HEK293 (cell line): ENCODE results near the gene NAA80.
"Not testable (repeated sequence)": the region's sequence is repeated elsewhere in the genome, so short reads cannot be mapped to it uniquely, and the experiment has no call there.

Experiments
- CTCF ChIA-PET: fragments of 350-600 bp; formaldehyde crosslinking; extraction: SDS; loops from one replicate; lab custom pipeline; 2021; ENCODE audit warnings: antibody characterized with exemption; lab: Yijun Ruan, JAX
- POLR2A ChIA-PET: fragments of 300-600 bp; formaldehyde crosslinking; extraction: SDS; loops from one replicate; lab custom pipeline; 2020; ENCODE audit warnings: antibody characterized with exemption, inconsistent platforms; lab: Yijun Ruan, JAX
- H3K27ac ChIP-seq: fragments of 200-500 bp; sonication (Bioruptor generic); 2 replicates; pipeline ENCODE4 v1.5.1; 2014; ENCODE audit warnings: low read depth, low read length, control low read depth, inconsistent platforms; ENCODE audit errors: extremely low read depth
- H3K36me3 ChIP-seq, 2 experiments: fragments of 200-500 bp in 1 of 2; sonication (Bioruptor generic) in 1 of 2; 1 replicate in 1 of 2; 2 replicates in 1 of 2; pipeline ENCODE4 v1.5.1; 2014 to 2017; ENCODE audit warnings: inconsistent platforms in 2 of 2, low read length in 2 of 2; ENCODE audit not compliant: control insufficient read depth in 2 of 2, insufficient read depth in 1 of 2
- H3K4me1 ChIP-seq: fragments of 200-500 bp; sonication (Bioruptor generic); 2 replicates; pipeline ENCODE4 v1.5.1; 2014; ENCODE audit warnings: mild to moderate bottlenecking, low read length, inconsistent platforms; ENCODE audit not compliant: control insufficient read depth, insufficient read depth
- H3K4me3 ChIP-seq: 2 replicates; pipeline ENCODE4 v1.5.1; 2011; ENCODE audit warnings: low read depth, mild to moderate bottlenecking, control low read depth, low read length, moderate library complexity
- H3K9me3 ChIP-seq: fragments of 200-500 bp; sonication (Bioruptor generic); 2 replicates; pipeline ENCODE4 v1.5.1; 2014; ENCODE audit warnings: low read depth, low read length, inconsistent platforms; ENCODE audit not compliant: control insufficient read depth, insufficient read depth
- EGR2 ChIP-seq: fragments of 450-650 bp; formaldehyde crosslinking; IDR thresholded peaks from 2 replicates; pipeline ENCODE4 v1.5.1; 2016; ENCODE audit warnings: low read depth, missing biosample characterization, missing genetic modification characterization
- GLIS1 ChIP-seq: fragments of 450-650 bp; formaldehyde crosslinking; IDR thresholded peaks from 2 replicates; pipeline ENCODE4 v1.5.1; 2016; ENCODE audit warnings: missing biosample characterization, missing genetic modification characterization
- HOXC10 ChIP-seq: sonication (generic); formaldehyde crosslinking; IDR thresholded peaks from 2 replicates; pipeline ENCODE4 v1.8.1; 2023; ENCODE audit warnings: mild to moderate bottlenecking, missing genetic modification reagents
- KLF8 ChIP-seq: fragments of 450-650 bp; formaldehyde crosslinking; IDR thresholded peaks from 2 replicates; pipeline ENCODE4 v1.5.1; 2016; ENCODE audit warnings: missing biosample characterization, missing genetic modification characterization
- MZF1 ChIP-seq: fragments of 450-650 bp; formaldehyde crosslinking; IDR thresholded peaks from 2 replicates; pipeline ENCODE4 v1.5.1; 2017; ENCODE audit warnings: missing biosample characterization, missing genetic modification characterization, borderline replicate concordance
- PRDM10 ChIP-seq: fragments of 450-650 bp; formaldehyde crosslinking; IDR thresholded peaks from 2 replicates; pipeline ENCODE4 v1.5.1; 2016; ENCODE audit warnings: missing biosample characterization, missing genetic modification characterization
- PRDM4 ChIP-seq: fragments of 450-650 bp; formaldehyde crosslinking; IDR thresholded peaks from 2 replicates; pipeline ENCODE4 v1.5.1; 2017; ENCODE audit warnings: missing biosample characterization, missing genetic modification characterization
- REST ChIP-seq: fragments of 450-650 bp; formaldehyde crosslinking; IDR thresholded peaks from 2 replicates; pipeline ENCODE4 v1.5.1; 2016; ENCODE audit warnings: missing biosample characterization, missing genetic modification characterization
- SALL2 ChIP-seq: fragments of 450-650 bp; formaldehyde crosslinking; IDR thresholded peaks from 2 replicates; pipeline ENCODE4 v1.5.0; 2017; ENCODE audit warnings: missing biosample characterization, mild to moderate bottlenecking, missing genetic modification characterization, borderline replicate concordance
- SP7 ChIP-seq: fragments of 450-650 bp; formaldehyde crosslinking; IDR thresholded peaks from 2 replicates; pipeline ENCODE4 v1.5.1; 2016; ENCODE audit warnings: missing biosample characterization, missing genetic modification characterization
- ZBTB6 ChIP-seq: fragments of 450-650 bp; formaldehyde crosslinking; IDR thresholded peaks from 2 replicates; pipeline ENCODE4 v1.5.1; 2017; ENCODE audit warnings: missing biosample characterization, missing genetic modification characterization
- ZFHX2 ChIP-seq: fragments of 450-650 bp; formaldehyde crosslinking; conservative IDR thresholded peaks from 2 replicates; pipeline ENCODE4 v1.5.1; 2016; ENCODE audit warnings: missing biosample characterization, missing genetic modification characterization
- ZNF155 ChIP-seq: fragments of 450-650 bp; formaldehyde crosslinking; IDR thresholded peaks from 2 replicates; pipeline ENCODE4 v1.5.1; 2016; ENCODE audit warnings: missing biosample characterization, missing genetic modification characterization
- ZNF274 ChIP-seq, 2 experiments: fragments of 200-500 bp in 1 of 2; fragments of 450-650 bp in 1 of 2; sonication (Bioruptor generic) in 1 of 2; formaldehyde crosslinking in 1 of 2; IDR thresholded peaks; 2 replicates each; pipeline versions ENCODE4 v1.5.1 to v1.6.1; 2014 to 2016; ENCODE audit warnings: borderline replicate concordance in 1 of 2, inconsistent platforms in 1 of 2, low read length in 1 of 2, missing biosample characterization in 1 of 2, missing genetic modification characterization in 1 of 2
- ZNF394 ChIP-seq: fragments of 450-650 bp; formaldehyde crosslinking; IDR thresholded peaks from 2 replicates; pipeline ENCODE4 v1.5.1; 2016; ENCODE audit warnings: missing biosample characterization, missing genetic modification characterization, mild to moderate bottlenecking, moderate library complexity, borderline replicate concordance
- ZNF548 ChIP-seq: fragments of 450-650 bp; formaldehyde crosslinking; IDR thresholded peaks from 2 replicates; pipeline ENCODE4 v1.5.1; 2016; ENCODE audit warnings: missing biosample characterization, missing genetic modification characterization
- ZNF555 ChIP-seq: fragments of 450-650 bp; formaldehyde crosslinking; conservative IDR thresholded peaks from 2 replicates; pipeline ENCODE4 v1.5.1; 2017; ENCODE audit warnings: missing biosample characterization, mild to moderate bottlenecking, missing genetic modification characterization, inconsistent platforms
- ZNF580 ChIP-seq: fragments of 450-650 bp; formaldehyde crosslinking; IDR thresholded peaks from 2 replicates; pipeline ENCODE4 v1.5.1; 2016; ENCODE audit warnings: missing biosample characterization, missing genetic modification characterization
- ZNF585B ChIP-seq: fragments of 450-650 bp; formaldehyde crosslinking; IDR thresholded peaks from 2 replicates; pipeline ENCODE4 v1.5.1; 2016; ENCODE audit warnings: missing biosample characterization, missing genetic modification characterization
- ZNF777 ChIP-seq: fragments of 450-650 bp; formaldehyde crosslinking; IDR thresholded peaks from 2 replicates; pipeline ENCODE4 v1.5.1; 2017; ENCODE audit warnings: missing biosample characterization, missing genetic modification characterization, borderline replicate concordance
- ZSCAN5A ChIP-seq: fragments of 450-650 bp; formaldehyde crosslinking; IDR thresholded peaks from 2 replicates; pipeline ENCODE4 v1.5.1; 2016; ENCODE audit warnings: missing biosample characterization, missing genetic modification characterization

NAA80 gene

GRCh38 chr3:50314342-50314741, 15.1 kb upstream of the NAA80 start (continued):
- TF ChIP-seq ZNF777 (no peak), ZBTB6 (tag by site-specific recombination) (no peak), SP7 (tag by site-specific recombination) (no peak), SALL2 (tag by site-specific recombination) (no peak)

- H3K9me3 ChIP-seq, H3K4me3 ChIP-seq, POLR2A ChIA-PET, H3K27ac ChIP-seq, H3K36me3 ChIP-seq, H3K4me1 ChIP-seq, CTCF ChIA-PET: not testable (repeated sequence)
Observed at GRCh38 chr3:50312041-50312440, 12.8 kb upstream of the NAA80 start.

- POLR2A ChIA-PET = interaction anchor here (0.6 kb wide), 1 partner anchor 29 kb away, joined by 3 read pairs; no protein-coding TSS in a partner anchor
- no peak overlapping the region for H3K4me3 ChIP-seq
- no peaks in the 10 kb centered on the region for H3K4me1 ChIP-seq
- no peaks in the 10 kb centered on the region for H3K9me3 ChIP-seq
- CTCF ChIA-PET = no interaction called here
- no peaks in the 10 kb centered on the region for H3K36me3 ChIP-seq
- H3K27ac ChIP-seq = no peak overlapping the region
- TF ChIP-seq ZNF548 (tag by site-specific recombination) (no peak), ZNF585B (no peak), ZNF155 (tag by site-specific recombination) (no peak), PRDM10 (no peak), HOXC10 (CRISPR knock-in tag) (no peak), KLF8 (tag by site-specific recombination) (no peak), ZSCAN5A (tag by site-specific recombination) (no peak), EGR2 (tag by site-specific recombination) (no peak), PRDM4 (tag by site-specific recombination) (no peak), MZF1 (tag by site-specific recombination) (no peak), ZNF394 (tag by site-specific recombination) (no peak), GLIS1 (no peak), ZNF555 (tag by site-specific recombination) (no peak), ZNF274 (IDR thresholded peaks at IDR 0.05; ENCODE audit: low read length) (no peak), ZNF274 (tag by site-specific recombination; IDR thresholded peaks at IDR 0.05; ENCODE audit: borderline replicate concordance) (no peak), REST (tag by site-specific recombination) (no peak), ZFHX2 (tag by site-specific recombination) (no peak), ZNF580 (no peak)
Observed at GRCh38 chr3:50304601-50305000, 5.4 kb upstream of the NAA80 start.
